ENCODE results near the gene UCK1. TPM values are rescaled to one million over a fixed set of nuclear protein-coding genes. Genes with fewer than 3 reads are reported as not detected.

Gene UCK1
- total RNA-seq, 4 donors from 2014 or later: 22.0 to 35.1 (median 25.4) TPM

- TF ChIP-seq CTCF (IDR thresholded peaks at IDR 0.05): no peak
- no peak for TF ChIP-seq POLR2A (IDR thresholded peaks at IDR 0.05)
- no peak overlapping the region for H3K4me3 ChIP-seq (ENCODE audit: low read depth, poor library complexity, severe bottlenecking)
- intact Hi-C loops (cut with DNase I; ENCODE audit: low total_unique reads): no loop called here
- no peak for DNase-seq (ENCODE audit: low spot score in 2 of 2)
- WGBS, 2 donors: 86 to 87% methylated on average over 19 of the region's 19 CpGs
Measured at GRCh38 chr9:131525643-131526565, 5.2 kb downstream of the UCK1 start.

GRCh38 chr9:131524665-131525315, 6.3 kb downstream of the UCK1 start:
- WGBS, 2 donors: 76 to 86% methylated on average over 18 to 23 of the region's 23 CpGs
- intact Hi-C loops (cut with DNase I; ENCODE audit: low total_unique reads): no loop called here
- H3K4me3 ChIP-seq (ENCODE audit: low read depth, poor library complexity, severe bottlenecking): no peak overlapping the region
- DNase-seq (ENCODE audit: low spot score in 2 of 2): no peak
- no peak for TF ChIP-seq POLR2A (IDR thresholded peaks at IDR 0.05)
- TF ChIP-seq CTCF (IDR thresholded peaks at IDR 0.05): no peak

- WGBS, 2 donors: 79 to 81% methylated on average over 27 to 29 of the region's 29 CpGs
Measured at GRCh38 chr9:131523451-131524435, 7.3 kb downstream of the UCK1 start.

GRCh38 chr9:131523086-131523388, 8.0 kb downstream of the UCK1 start:
- H3K4me3 ChIP-seq (ENCODE audit: low read depth, poor library complexity, severe bottlenecking): no peak overlapping the region
- intact Hi-C loops (cut with DNase I; ENCODE audit: low total_unique reads): no loop called here
- TF ChIP-seq POLR2A (IDR thresholded peaks at IDR 0.05) (no peak), CTCF (IDR thresholded peaks at IDR 0.05) (no peak)
- 90 to 93% methylated on average over 9 of the region's 9 CpGs for WGBS, 2 donors
- no peak for DNase-seq (ENCODE audit: low spot score in 2 of 2)

More at GRCh38 chr9:131523451-131524435, 7.3 kb downstream of the UCK1 start:
- intact Hi-C loops (cut with DNase I; ENCODE audit: low total_unique reads): no loop called here
- H3K4me3 ChIP-seq (ENCODE audit: low read depth, poor library complexity, severe bottlenecking): no peak overlapping the region
- TF ChIP-seq CTCF (IDR thresholded peaks at IDR 0.05) (no peak), POLR2A (IDR thresholded peaks at IDR 0.05) (no peak)
- DNase-seq (ENCODE audit: low spot score in 2 of 2): no peak

GRCh38 chr9:131522257-131523085, 8.6 kb downstream of the UCK1 start:
- WGBS, 2 donors: 87 to 89% methylated on average over 28 to 29 of the region's 29 CpGs
- TF ChIP-seq CTCF (IDR thresholded peaks at IDR 0.05) (no peak), POLR2A (IDR thresholded peaks at IDR 0.05) (no peak)
- no peak overlapping the region for H3K4me3 ChIP-seq (ENCODE audit: low read depth, poor library complexity, severe bottlenecking)
- DNase-seq (ENCODE audit: low spot score in 2 of 2): no peak
- intact Hi-C loops (cut with DNase I; ENCODE audit: low total_unique reads): no loop called here

Data from lower leg skin (tissue), 4 donors.